ENCODE measurements around the gene ZCWPW1.
A peak's percentile ranks its signal among the peaks of the same experiment; 100 is the strongest.

The ZCWPW1 gene, protein sequence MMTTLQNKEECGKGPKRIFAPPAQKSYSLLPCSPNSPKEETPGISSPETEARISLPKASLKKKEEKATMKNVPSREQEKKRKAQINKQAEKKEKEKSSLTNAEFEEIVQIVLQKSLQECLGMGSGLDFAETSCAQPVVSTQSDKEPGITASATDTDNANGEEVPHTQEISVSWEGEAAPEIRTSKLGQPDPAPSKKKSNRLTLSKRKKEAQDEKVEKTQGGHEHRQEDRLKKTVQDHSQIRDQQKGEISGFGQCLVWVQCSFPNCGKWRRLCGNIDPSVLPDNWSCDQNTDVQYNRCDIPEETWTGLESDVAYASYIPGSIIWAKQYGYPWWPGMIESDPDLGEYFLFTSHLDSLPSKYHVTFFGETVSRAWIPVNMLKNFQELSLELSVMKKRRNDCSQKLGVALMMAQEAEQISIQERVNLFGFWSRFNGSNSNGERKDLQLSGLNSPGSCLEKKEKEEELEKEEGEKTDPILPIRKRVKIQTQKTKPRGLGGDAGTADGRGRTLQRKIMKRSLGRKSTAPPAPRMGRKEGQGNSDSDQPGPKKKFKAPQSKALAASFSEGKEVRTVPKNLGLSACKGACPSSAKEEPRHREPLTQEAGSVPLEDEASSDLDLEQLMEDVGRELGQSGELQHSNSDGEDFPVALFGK

GRCh38 chr7:100428199-100428966 is at the start of gene ZCWPW1:
Gene ZCWPW1, minus strand, starts transcription at chr7:100428703. Its CDS starts 8,054 bp downstream, at chr7:100420649.
- peak; percentile 93 for DNase-seq (ENCODE audit: low read depth)

- DNase-seq (ENCODE audit: low read depth): no peak
Observed at GRCh38 chr7:100477871-100478267, 49.4 kb upstream of the ZCWPW1 start.

- DNase-seq (ENCODE audit: low read depth): no peak
Observed at GRCh38 chr7:100476903-100477870, 48.7 kb upstream of the ZCWPW1 start.

GRCh38 chr7:100476101-100476780 is 47.7 kb upstream of the ZCWPW1 start:
- no peak for DNase-seq (ENCODE audit: low read depth)

DNA sequence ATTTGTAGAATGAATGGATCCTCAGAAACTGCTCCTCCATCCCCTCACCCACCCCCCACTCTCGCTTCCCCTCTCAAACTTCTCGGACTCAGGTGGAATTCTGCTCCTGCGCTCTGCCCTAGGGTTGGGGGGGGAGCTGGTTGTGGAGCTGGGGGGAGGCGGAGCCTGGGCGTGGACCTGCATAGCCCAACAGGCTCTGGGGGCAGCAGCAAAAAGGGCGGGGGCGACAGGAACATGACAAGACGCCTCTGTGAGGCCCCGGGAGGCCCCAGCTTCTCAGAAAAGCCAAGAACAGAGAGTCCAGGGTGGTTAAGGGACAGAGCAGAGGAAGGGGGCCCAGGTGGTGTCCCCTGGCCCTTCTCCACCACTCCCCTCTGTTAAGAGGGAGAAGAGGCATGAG is 47.0 kb upstream of the ZCWPW1 start:
- no peak for DNase-seq (ENCODE audit: low read depth)

GRCh38 chr7:100472854-100473499 is 44.5 kb upstream of the ZCWPW1 start:
- no peak for DNase-seq (ENCODE audit: low read depth)

DNA sequence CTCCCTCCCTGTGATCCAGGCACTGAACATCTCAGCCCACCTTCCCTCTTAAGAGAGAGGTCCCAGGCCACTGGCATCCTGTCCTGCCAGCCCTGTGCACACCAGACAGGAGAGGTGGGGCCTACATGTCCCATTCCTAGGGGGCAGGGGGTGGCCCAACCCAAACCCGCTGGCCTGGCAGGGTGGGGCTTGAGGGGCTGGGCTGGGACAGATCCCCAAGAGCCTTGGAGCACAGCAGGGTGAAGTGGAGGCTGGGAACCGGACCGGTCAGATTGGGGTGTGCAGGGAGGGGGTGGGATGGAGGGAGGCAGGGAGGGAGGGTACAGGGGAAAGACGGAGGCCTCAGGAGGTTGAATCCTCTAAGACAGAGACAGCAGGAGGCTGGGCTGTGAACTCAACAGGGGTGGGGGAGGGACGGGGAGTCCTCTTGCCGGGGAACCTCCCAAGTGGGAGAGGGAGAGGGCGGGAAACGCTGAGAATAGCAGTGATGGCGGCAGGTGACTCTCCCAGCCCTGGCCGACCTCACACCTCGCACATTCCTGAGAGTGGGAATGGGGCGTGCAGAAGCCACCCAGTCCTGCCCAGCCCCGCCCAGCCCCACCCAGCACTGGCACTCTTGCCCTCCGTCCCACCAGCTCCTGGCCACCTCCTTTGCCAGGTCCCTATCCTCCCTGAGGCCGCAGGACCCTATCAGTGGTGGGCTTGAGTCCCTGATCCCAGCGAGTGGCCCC is 43.8 kb upstream of the ZCWPW1 start:
- no peak for DNase-seq (ENCODE audit: low read depth)

DNA sequence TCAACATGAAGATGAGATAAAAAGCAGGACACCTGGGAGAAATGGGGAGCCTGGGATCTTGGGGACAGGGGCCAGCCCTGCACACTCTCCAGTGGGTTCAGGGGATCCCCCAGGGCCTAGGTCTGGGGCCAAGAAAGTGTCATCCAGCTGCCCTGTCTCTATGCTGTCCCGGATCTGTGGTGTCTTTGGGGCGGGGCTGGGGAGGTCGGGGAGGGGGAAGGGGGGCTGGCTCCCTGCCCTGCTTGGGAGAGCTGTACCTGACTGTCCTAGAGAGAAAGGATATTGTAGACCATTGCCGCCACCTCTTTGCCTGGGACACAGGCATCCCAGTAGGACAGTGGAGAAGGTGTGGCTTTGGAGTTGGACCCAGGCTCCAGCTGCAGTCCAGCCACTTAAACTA is 42.5 kb upstream of the ZCWPW1 start:
- no peak for DNase-seq (ENCODE audit: low read depth)

GRCh38 chr7:100469227-100470044 is 40.9 kb upstream of the ZCWPW1 start:
- peak; percentile 76 for DNase-seq (ENCODE audit: low read depth)

- no peak for DNase-seq (ENCODE audit: low read depth)
Observed at GRCh38 chr7:100467638-100468373, 39.3 kb upstream of the ZCWPW1 start.

- no peak for DNase-seq (ENCODE audit: low read depth)
Observed at GRCh38 chr7:100466653-100467605, 38.4 kb upstream of the ZCWPW1 start.

GRCh38 chr7:100465702-100466311 is 37.3 kb upstream of the ZCWPW1 start:
- DNase-seq (ENCODE audit: low read depth): no peak

GRCh38 chr7:100465299-100465698 is 36.8 kb upstream of the ZCWPW1 start:
- DNase-seq (ENCODE audit: low read depth): no peak

- no peak for DNase-seq (ENCODE audit: low read depth)
Observed at GRCh38 chr7:100464791-100465190, 36.3 kb upstream of the ZCWPW1 start.

DNA sequence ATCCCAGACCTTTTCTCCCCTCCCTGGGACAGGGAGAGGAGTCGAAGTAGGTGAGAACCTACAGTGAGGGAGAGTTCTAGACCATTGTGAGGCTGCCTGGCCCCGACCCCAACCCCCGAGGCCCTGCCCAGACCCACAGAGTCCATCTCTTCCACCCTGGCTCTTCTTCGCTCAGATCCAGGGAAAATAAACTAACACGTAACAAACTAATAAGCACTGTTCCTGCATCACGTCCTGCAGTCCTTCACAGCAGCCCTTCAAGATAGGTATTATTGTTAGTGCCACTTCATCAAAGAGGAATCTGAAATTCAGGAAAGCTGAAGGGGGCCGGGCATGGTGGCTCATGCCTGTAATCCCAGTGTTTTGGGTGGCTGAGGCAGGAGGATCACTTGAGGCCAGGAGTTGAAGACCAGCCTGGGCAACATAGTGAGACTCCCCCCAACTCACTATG is 35.7 kb upstream of the ZCWPW1 start, which contains the start of gene SPACDR:
SPACDR (minus strand) TSS at position 51 of the 451 bp plus-strand sequence. CDS start 235 bp downstream, outside the sequence.
- no peak for DNase-seq (ENCODE audit: low read depth)

GRCh38 chr7:100457033-100457432 is 28.5 kb upstream of the ZCWPW1 start:
- no peak for DNase-seq (ENCODE audit: low read depth)
